NK-92 (cell line): ENCODE data around the gene PRMT3.
"Not testable (repeated sequence)": the region's sequence is repeated elsewhere in the genome, so short reads cannot be mapped to it uniquely, and the experiment has no call there.

Experiments
- DNase-seq: peaks from one replicate; lab custom pipeline; 2025; ENCODE audit not compliant: unreplicated experiment; lab: John Stamatoyannopoulos, UW

The PRMT3 gene

GRCh38 chr11:20453657-20454316 is 66.3 kb downstream of the PRMT3 start:
- DNase-seq: no peak

- no peak for DNase-seq
Observed at GRCh38 chr11:20457001-20457799, 69.7 kb downstream of the PRMT3 start.

GRCh38 chr11:20457934-20458680 is 70.6 kb downstream of the PRMT3 start:
- DNase-seq: no peak

- DNase-seq: no peak
Observed at GRCh38 chr11:20458905-20459632, 71.6 kb downstream of the PRMT3 start.

- DNase-seq: no peak
Observed at GRCh38 chr11:20459865-20460264, 72.3 kb downstream of the PRMT3 start.

- no peak for DNase-seq
Observed at GRCh38 chr11:20464518-20464917, 77.0 kb downstream of the PRMT3 start.

- DNase-seq: no peak
Observed at GRCh38 chr11:20467487-20468185, 80.1 kb downstream of the PRMT3 start.

GRCh38 chr11:20470348-20470747 is 82.8 kb downstream of the PRMT3 start:
- no peak for DNase-seq

- DNase-seq: not testable (repeated sequence)
Observed at GRCh38 chr11:20471929-20472328, 84.4 kb downstream of the PRMT3 start.

- DNase-seq: no peak
Observed at GRCh38 chr11:20474176-20474881, 86.8 kb downstream of the PRMT3 start.

- no peak for DNase-seq
Observed at GRCh38 chr11:20474882-20475517, 87.5 kb downstream of the PRMT3 start.

- DNase-seq: no peak
Observed at GRCh38 chr11:20477418-20478090, 90.0 kb downstream of the PRMT3 start.

- DNase-seq: no peak
Observed at GRCh38 chr11:20479513-20479912, 92.0 kb downstream of the PRMT3 start.

- no peak for DNase-seq
Observed at GRCh38 chr11:20483931-20484330, 96.4 kb downstream of the PRMT3 start.

GRCh38 chr11:20484416-20484815 is 96.9 kb downstream of the PRMT3 start:
- not testable (repeated sequence) for DNase-seq

- no peak for DNase-seq
Observed at GRCh38 chr11:20488352-20488751, 100.8 kb downstream of the PRMT3 start.

- no peak for DNase-seq
Observed at GRCh38 chr11:20489948-20490347, 102.4 kb downstream of the PRMT3 start.

- DNase-seq: no peak
Observed at GRCh38 chr11:20493340-20493739, 105.8 kb downstream of the PRMT3 start.
